SW480 (cell line): Measurements from ENCODE around the gene TSSK2.
"Not testable (repeated sequence)": the region's sequence is repeated elsewhere in the genome, so short reads cannot be mapped to it uniquely, and the experiment has no call there.

Experiments used
- DNase-seq: peaks from one replicate; pipeline ENCODE4 v3.0.0-alpha.2; 2016; ENCODE audit warnings: low spot score

The TSSK2 gene

GRCh38 chr22:19130959-19131684, at the start of gene TSSK2:
Gene TSSK2 (plus strand): TSS chr22:19131308. CDS start chr22:19131400, 92 bp downstream.
- no peak for DNase-seq

- no peak for DNase-seq
Observed at GRCh38 chr22:19081351-19081750, 49.8 kb upstream of the TSSK2 start.

- no peak for DNase-seq
Observed at GRCh38 chr22:19082101-19082500, 49.0 kb upstream of the TSSK2 start.

GRCh38 chr22:19082793-19083192, 48.3 kb upstream of the TSSK2 start:
- DNase-seq = no peak

- not testable (repeated sequence) for DNase-seq
Observed at GRCh38 chr22:19084126-19084525, 47.0 kb upstream of the TSSK2 start.

GRCh38 chr22:19084586-19084985, 46.5 kb upstream of the TSSK2 start:
- DNase-seq = not testable (repeated sequence)

- DNase-seq = peak; percentile 39
Observed at GRCh38 chr22:19085233-19085718, 45.8 kb upstream of the TSSK2 start.

GRCh38 chr22:19086417-19086816, 44.7 kb upstream of the TSSK2 start:
- no peak for DNase-seq

- no peak for DNase-seq
Observed at GRCh38 chr22:19086896-19087295, 44.2 kb upstream of the TSSK2 start.

- DNase-seq = no peak
Observed at GRCh38 chr22:19088866-19089595, 42.1 kb upstream of the TSSK2 start.

GRCh38 chr22:19090183-19090582, 40.9 kb upstream of the TSSK2 start:
- DNase-seq = no peak

GRCh38 chr22:19090586-19091127, 40.5 kb upstream of the TSSK2 start:
- no peak for DNase-seq

- no peak for DNase-seq
Observed at GRCh38 chr22:19092725-19093124, 38.4 kb upstream of the TSSK2 start.

GRCh38 chr22:19094393-19094997, 36.6 kb upstream of the TSSK2 start:
- DNase-seq = no peak

GRCh38 chr22:19096555-19096954, 34.6 kb upstream of the TSSK2 start:
- DNase-seq = no peak

- no peak for DNase-seq
Observed at GRCh38 chr22:19097518-19097917, 33.6 kb upstream of the TSSK2 start.

- no peak for DNase-seq
Observed at GRCh38 chr22:19098157-19098556, 33.0 kb upstream of the TSSK2 start.

GRCh38 chr22:19103880-19104821, 27.0 kb upstream of the TSSK2 start:
- DNase-seq = no peak

- DNase-seq = no peak
Observed at GRCh38 chr22:19105456-19105855, 25.7 kb upstream of the TSSK2 start.

GRCh38 chr22:19105867-19106802, 25.0 kb upstream of the TSSK2 start:
- peak; percentile 18 for DNase-seq
